Stimulated activated CD4-positive, alpha-beta T cell treated with anti-CD3 and anti-CD28 coated beads, Interleukin-1b, Interleukin-23, amount 100 ng/mL, for 4 hours (primary cell): Measurements from ENCODE around the gene RIMBP2.

ENCODE experiments used
- DNase-seq, 2 donors: peaks; one replicate each; pipeline ENCODE4 v3.0.0-alpha.2; 2020; ENCODE audit warnings: low read depth in 2 of 2

Gene RIMBP2

DNA sequence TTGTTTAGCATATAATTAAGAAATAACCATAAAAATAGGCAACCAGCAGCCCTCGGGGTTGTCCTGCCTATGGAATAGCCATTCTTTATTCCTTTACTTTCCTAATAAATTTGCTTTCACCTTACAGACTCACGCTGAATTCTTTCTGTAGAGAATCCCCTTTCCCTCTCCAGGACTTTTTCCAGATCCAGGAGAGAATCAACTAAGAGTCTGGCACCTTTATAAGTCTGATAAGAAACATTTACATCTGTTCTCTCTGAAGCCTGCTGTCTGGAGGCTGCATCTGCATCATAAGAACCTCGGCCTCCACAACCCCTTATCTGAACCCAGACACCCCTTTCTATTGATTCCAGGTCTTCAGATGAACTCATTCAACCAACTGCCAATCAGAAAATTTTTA, 32.3 kb downstream of the RIMBP2 start:
- no peak for DNase-seq

DNA sequence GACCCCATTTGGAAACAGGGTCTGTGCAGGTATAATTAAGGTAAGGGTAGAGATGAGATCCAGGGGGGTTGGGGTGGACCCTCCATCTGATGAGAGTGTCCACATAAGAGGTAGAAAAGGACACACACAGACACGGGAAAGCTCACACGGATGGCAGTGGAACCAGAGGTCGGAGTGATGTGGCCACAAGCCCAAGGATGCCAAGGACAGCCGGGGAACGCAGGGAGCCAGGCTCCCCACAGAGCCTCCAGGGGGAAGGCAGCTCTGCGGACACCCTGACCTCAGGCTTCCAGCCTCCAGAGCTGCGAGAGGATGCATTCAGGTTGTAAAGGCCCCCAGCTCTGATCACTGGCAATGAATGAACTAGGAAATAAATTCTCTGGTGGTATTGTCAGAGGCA, 33.0 kb downstream of the RIMBP2 start:
- DNase-seq, result no peak

GRCh38 chr12:130680451-130680990, 35.6 kb downstream of the RIMBP2 start:
- no peak for DNase-seq

DNA sequence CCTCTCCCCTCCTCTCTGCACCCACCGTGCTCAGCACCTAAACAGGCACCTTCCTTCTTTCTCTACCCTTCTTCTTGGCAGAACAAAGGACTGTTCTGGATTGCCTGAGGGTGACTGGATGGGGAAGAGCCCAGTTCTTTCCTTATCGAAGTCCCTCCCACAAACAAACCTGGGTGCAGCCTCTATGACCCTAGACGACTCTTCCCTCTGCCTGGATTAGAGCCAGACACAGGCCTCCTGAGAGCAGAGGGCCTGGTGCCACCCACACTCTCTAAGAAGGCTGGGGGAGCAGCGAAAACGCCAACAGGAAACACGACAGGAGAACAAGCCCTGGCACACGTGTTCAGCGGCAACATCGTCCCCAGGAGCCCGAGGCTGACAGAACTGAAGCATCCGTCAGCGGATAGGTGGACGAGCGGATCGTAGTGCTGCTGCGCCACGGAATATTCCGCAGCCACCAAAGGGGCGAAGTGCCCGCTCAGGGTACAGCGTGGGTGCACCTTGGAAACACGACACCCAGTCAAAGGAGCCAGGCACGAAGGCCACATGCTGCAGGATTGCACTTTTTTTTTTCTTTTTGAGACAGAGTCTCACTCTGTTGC, 38.0 kb downstream of the RIMBP2 start:
- no peak for DNase-seq

DNA sequence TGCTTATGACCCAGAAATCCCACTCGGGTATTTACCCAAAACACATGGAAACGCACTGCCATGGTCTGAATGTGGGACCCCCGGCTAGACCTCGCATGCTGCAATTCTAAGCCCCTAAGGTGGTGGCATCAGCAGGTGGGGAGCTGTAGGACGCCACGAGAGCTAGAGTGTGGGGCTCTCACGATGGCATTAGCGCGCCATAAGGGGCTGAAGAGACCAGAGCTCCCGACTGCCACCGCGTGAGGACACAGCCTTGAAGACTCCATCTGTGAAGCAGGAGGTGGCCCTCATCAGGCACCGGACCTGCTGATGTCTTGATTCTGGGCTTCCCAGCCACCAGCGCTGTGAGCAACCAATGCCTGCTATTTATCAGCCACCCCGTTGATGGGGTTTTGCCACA, 40.3 kb downstream of the RIMBP2 start:
- DNase-seq, result no peak

GRCh38 chr12:130675121-130675520, 41.0 kb downstream of the RIMBP2 start:
- DNase-seq, result no peak

- no peak for DNase-seq
Measured at GRCh38 chr12:130674676-130675075, 41.4 kb downstream of the RIMBP2 start.

DNA sequence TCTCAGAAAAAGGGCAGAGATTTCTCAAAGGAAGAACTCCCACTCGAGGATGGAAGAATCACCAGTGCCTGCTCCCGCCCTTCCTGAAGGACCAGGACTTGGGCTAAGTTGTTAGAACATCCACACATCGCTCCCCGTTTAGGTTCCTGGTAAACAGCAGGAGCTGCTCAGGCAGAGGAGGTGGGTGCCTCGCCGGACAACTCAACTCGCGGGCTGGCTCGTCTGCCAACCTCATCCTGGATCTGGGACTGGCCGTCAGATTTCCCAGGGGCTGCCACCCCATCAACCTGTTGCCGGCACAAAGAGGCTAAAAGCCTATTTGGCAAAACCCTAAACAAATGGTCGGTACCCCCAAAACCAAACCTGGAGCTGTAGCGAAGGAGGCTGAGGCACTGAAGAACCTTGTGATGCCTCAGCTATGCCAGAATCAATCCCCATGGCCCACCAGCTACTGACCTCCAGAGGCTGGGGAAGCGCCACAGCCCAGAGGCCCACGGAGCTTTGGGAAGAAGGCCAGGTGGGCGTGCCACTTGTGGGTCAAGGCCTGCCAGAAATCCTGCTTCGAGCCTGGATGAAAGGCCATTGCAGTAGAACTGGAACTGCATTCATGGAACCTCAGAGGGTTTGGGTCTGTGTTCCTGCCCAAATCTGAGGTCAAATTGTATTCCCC, 42.9 kb downstream of the RIMBP2 start:
- no peak for DNase-seq

- no peak for DNase-seq
Measured at GRCh38 chr12:130672089-130672820, 43.8 kb downstream of the RIMBP2 start.

GRCh38 chr12:130671556-130671955, 44.5 kb downstream of the RIMBP2 start:
- no peak for DNase-seq

- DNase-seq, result no peak
Measured at GRCh38 chr12:130669797-130670196, 46.3 kb downstream of the RIMBP2 start.

DNA sequence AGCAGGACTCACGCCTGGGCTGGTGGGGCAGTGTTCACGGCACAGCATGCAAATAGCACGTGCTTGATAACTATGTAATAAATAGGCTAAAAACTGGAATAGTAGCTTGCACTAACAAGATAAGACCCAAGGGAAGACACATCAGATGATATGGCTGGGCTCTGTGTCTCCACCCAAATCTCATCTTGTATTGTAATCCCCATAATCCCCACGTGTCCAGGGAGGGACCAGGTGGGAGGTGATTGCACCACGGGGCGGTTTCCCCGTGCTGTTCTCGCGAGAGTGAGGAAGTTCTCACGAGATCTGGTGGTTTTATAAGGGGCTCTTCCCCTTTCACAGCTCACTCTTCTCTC, 46.9 kb downstream of the RIMBP2 start:
- no peak for DNase-seq

DNA sequence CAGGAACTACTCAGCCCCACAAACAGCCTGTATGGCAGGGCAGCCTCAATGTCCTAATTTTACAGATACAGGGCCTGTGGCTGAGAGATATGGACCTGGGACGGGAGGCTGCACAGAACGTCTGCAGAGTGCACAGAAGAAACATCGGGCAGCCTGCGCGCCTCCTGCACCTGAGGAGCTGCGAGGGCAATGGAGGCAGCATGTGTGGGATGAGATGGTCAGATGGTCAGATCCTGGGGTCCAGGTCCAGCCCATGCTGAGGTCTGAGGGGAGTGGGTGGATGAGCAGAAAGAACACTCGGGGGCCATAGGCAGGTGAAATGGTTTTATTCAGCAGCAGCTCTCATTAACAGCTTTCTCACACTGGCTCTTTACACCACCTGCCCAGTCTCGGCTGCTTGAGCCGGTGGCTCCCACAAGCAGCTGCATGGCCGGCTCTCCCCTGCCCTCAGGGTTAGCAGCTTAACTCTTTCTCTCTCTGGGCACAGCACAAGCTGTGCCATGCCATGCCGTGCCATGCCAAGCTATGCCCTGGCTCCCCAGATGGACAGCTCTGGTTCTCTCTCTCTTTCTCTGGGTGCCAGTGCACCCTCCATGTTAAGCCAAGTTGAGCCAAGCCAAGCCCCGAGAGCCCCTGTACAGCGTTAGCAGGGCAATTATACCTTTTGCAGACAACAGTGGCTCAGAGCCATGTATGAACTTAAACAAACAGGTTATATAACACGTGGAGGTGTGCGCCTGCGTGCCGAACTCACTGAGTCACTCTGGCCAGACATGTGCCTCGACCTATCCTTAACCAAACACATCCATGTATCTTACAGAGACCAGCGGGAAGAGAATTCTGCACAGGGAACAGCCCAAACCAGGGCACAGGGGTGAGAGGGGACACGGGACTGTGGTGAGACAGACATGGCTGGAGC, 47.6 kb downstream of the RIMBP2 start:
- no peak for DNase-seq

- no peak for DNase-seq
Measured at GRCh38 chr12:130667421-130667960, 48.6 kb downstream of the RIMBP2 start.

GRCh38 chr12:130666645-130667044, 49.5 kb downstream of the RIMBP2 start:
- DNase-seq, result no peak

DNA sequence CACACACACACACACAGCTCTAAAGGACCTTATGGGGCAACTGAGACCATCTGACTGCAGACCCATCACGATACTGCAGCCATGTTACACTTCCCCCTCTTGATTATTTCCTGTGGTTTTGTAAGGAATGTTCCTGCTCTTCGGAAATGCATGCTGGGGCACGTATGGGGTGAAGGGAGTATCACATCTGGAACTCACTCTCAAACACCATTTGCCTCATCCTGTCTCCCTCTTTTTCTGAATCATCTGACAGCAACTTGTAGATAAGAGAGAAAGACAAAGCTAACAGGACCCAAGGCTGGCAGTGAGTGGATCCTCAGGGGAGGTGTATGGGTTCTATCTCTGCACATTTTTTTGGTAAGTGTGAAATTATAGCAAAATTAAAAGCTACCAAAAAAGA, 50.3 kb downstream of the RIMBP2 start:
- no peak for DNase-seq

DNA sequence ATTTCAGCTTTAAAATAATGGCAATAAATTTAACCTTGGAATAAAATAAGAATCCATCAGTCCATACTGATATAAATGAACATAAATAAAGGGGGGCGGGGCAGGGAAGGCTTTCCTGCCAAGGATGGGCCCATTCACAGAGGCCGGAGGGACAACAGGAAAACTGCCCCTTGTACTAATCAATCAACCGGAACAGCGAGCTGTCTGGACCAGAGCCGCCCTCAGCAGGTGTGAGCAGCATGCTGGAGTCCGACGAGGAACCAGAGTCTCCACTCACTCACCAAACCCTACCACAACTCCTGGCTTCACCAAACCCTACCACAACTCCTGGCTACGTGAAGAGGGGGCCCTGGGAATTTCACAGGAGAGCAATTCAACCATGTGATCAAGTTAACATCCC, 51.3 kb downstream of the RIMBP2 start:
- DNase-seq, result no peak

GRCh38 chr12:130664252-130664651, 51.8 kb downstream of the RIMBP2 start:
- DNase-seq, result no peak

DNA sequence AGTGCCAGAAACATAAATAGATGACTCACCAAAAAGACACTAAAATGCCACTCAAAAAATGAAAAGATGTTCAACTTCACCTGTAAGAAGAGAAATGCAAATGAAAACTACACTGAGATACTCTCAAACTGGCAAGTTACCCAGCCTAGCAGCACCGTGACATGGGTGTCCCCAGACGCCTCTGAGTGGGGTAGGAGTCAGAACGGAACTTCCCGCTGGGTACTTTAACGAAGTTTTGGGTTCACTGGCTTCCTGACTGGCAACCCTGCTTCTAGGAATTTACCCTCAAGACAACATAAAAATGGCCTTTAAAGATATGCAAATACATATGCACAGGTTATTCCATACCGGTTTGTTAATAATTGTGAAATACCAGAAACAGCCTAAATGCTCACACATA, 52.6 kb downstream of the RIMBP2 start:
- no peak for DNase-seq

DNA sequence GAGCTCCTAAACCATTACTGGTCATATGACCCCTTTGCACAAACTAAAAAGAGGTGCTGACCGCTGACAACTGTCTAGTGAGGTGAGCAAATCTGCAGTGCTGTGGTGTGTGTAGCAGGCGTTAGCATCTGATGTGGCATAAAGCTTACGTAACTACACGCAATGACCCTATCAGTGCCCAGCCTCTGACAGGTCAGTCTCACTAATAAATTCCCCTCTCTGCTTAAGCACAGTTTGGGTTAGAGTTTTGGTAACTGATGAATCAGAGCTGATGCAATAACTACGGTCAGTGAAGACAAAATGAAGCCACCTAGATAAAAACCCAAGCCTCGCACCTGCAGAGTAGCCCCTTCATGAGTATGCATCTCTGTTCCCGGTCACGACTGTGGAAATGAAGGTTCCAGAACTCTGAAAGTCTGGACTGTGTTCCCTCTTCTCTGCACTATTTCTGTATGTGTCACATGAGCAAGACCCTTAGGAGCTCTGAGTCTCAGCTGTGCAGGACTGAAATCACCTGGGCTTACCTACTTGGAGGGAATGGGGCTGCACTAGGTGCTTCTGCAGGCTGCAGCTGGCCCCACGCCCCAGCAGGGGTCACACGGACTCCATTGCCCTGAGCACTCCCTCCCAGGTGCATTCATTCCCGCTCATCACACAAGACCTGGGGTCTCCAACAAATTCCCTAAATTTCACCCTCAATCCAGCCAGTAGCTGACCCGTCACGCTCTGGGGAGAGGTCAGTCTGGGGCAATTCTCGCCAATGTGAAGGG, 54.4 kb downstream of the RIMBP2 start:
- DNase-seq, result no peak

DNA sequence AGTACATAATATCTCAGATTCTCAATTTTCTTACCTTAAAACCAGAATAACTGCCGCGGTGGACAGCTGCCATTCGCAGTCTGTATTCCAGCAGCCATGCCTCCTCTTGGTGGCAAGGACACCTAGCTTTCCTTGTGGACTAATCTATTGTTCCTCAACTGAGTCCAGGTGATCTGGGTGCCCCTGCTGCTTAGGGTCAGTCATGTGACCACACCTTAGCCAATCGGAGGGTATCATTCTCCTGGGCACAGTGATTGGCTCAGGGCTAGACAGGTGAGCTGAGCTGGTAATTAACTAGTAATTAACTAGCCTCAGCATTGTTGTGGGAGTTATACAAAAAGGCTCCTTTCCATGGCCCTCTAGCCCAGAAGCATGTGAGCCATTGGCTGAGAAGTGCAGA, 55.0 kb downstream of the RIMBP2 start:
- DNase-seq, result no peak
